NK-92 treated with Interleukin-12 subunit alpha and Interleukin-12 subunit beta, amount 100 ng/mL, for 24 hours (cell line): ENCODE results near the gene HINT2.

Experiments
- DNase-seq: peaks from one replicate; lab custom pipeline; 2025; lab: John Stamatoyannopoulos, UW

Gene HINT2

GRCh38 chr9:35774907-35775635, 39.8 kb downstream of the HINT2 start:
- no peak for DNase-seq

GRCh38 chr9:35771943-35772342, 42.9 kb downstream of the HINT2 start:
- DNase-seq: no peak

GRCh38 chr9:35771534-35771933, 43.3 kb downstream of the HINT2 start:
- no peak for DNase-seq

- no peak for DNase-seq
Measured at GRCh38 chr9:35771075-35771433, 43.8 kb downstream of the HINT2 start.

GRCh38 chr9:35769763-35770162, 45.1 kb downstream of the HINT2 start:
- no peak for DNase-seq

GRCh38 chr9:35767458-35767857, 47.4 kb downstream of the HINT2 start:
- no peak for DNase-seq

GRCh38 chr9:35766997-35767396, 47.8 kb downstream of the HINT2 start:
- no peak for DNase-seq

GRCh38 chr9:35763803-35764202, 51.0 kb downstream of the HINT2 start:
- no peak for DNase-seq

GRCh38 chr9:35763181-35763580, 51.7 kb downstream of the HINT2 start:
- DNase-seq: no peak
